Measurements from ENCODE around the gene PPM1H.
"Not testable (repeated sequence)": the region's sequence is repeated elsewhere in the genome, so short reads cannot be mapped to it uniquely, and the experiment has no call there.

PPM1H gene

GRCh38 chr12:62832027-62832426 is 102.9 kb downstream of the PPM1H start:
- no peak for FAIRE-seq

GRCh38 chr12:62827855-62828254 is 107.1 kb downstream of the PPM1H start:
- no peak for FAIRE-seq

DNA sequence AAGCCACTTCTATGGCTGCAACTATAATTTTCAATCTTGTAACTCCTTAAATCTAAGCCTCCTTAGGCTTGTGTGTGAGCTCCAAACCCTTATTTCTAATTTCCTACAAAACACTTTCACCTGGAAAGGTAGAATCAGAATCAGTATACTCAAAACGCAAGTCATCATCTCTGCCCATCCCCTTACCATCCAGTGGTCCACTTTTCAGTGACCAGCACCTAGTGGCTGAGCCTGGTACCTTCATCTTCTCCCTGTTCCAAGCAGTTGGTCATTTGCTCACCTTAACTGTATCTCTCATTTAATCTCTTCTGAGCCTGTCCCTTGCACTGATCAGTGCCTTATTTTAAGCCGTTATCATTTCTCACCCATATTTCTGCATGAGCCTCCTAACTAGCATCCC is 107.9 kb downstream of the PPM1H start:
- FAIRE-seq = no peak

- no peak for FAIRE-seq
Observed at GRCh38 chr12:62817556-62818271, 117.2 kb downstream of the PPM1H start.

GRCh38 chr12:62814243-62814642 is 120.7 kb downstream of the PPM1H start:
- FAIRE-seq = no peak

DNA sequence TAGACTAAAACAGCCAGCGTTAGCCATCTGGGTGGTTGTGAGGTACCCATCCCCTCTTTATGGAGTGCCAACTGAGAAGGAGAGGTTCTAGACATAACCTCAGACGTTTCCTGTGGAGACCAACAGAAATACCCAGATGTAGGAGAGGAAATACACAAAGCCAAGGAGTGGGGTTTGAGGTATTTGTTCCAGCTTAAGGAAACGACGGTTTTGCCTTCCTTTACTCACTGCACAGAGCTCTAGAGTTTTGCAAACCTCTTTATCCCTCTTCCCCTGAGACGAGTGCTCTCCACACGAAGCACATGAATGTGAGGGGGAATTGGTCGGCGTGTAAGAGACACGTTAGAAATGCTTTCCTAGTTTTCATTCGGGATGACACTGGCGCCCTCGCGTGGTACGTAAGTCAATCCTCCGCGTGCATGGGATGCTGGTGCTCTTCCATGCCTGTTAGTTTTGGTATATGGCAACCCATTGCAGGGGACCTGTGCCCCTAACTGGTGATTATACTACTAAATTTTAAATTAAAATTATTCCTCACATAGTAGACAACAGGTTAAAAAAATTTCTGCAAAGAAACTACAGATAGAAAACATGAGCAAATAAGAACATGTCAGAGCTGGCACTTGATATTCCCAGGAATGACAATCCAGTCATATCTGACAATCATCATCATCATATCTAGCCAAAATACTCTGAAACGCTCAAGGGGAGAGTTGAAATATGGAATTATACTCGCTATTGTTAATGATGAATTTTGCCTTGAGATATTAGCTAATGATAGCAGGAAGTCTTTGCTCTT is 121.7 kb downstream of the PPM1H start:
- peak; percentile 47 for FAIRE-seq

DNA sequence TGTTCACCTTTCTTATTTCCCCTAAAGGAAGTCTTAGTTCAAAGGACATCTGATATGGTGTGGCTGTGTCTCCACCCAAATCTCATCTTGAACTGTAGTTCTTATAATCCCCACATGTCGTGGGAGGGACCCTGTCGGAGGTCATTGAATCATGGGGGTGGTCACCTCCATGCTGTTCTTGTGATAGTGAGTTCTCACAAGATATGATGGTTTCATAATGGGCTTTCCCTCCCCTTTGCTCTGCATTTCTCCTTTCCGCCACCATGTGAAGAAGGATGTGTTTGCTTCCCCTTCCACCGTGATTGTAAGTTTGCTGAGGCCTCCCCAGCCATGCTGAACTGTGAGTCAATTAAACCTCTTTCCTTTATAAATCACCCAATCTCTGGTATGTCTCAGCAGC is 123.5 kb downstream of the PPM1H start:
- not testable (repeated sequence) for FAIRE-seq

DNA sequence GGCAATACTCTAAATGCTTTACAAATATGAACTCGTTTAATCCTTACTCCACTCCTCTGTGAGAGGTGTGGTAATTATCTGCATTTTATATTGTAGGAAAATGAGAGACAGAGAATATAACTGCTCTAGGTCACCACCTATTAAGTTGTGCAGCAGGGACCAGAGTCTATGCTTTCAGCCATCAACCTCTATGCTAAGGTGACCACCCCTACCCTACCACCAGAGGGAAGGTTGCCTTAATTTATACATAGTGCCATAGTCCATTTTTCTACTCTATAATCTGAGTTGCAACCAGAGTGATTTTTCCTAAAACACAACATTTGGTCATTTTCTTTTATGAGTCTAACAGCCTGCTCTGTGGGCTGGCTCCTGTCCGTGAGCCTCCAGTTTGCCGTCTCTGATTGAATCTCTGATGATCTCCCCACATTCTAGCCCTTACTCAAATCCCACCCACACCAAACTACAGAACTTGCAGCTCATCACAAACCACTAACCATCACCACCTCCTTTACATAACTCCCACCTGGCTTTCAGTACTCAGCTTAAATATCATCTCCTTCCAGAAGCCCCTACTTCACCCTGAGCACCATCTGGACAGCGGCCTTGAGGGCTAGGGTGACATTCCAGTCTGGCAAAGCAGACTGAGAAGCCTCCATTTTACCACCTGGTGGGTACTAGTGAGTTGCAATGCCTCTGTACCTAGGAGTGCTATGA is 126.6 kb downstream of the PPM1H start:
- FAIRE-seq = no peak

GRCh38 chr12:62806893-62807292 is 128.1 kb downstream of the PPM1H start:
- FAIRE-seq = no peak

DNA sequence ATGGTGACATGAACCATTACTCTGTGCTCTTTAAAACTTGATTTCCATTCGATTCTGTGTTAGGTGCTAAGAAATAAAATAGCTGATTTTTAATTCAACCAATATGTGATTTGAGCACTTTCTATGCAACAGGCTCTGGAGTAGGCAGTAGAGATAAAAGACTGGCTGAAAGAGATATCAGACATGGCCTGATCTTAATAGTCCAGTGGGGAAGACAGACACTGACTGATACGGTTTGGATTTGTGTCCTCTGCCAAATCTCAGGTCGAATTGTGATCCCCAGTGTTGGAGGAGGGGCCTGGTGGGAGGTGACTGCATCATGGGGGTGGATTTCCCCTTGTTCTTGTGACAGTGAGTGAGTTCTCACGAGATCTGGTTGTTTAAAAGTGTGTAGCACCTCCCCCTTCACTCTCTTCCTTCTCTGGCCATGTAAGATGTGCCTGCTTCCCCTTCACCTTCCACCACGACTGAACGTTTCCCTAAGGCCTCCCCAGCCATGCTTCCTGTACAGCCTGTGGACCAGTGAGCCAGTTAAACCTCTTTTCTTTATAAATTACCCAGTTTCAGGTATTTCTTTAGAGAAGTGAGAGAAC is 128.6 kb downstream of the PPM1H start:
- no peak for FAIRE-seq

GRCh38 chr12:62805517-62805916 is 129.4 kb downstream of the PPM1H start:
- no peak for FAIRE-seq

DNA sequence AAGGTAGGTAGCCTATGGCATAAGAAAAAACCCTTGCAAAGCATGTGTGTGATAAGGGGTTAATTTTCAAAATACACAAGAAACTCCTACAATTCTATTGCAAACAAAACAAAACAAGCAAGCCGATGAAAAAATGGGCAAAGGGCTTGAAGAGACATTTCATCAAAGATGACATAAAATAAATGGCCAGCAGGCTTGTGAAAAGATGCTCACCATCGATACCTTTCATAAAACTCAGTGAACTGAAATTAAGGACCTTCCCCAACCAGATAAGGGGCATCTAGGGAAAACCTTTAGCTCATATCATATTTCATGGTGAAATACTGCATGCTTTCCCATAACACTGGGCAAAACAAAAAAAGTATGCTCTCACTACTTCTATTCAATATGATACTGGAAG is 131.2 kb downstream of the PPM1H start:
- no peak for FAIRE-seq

DNA sequence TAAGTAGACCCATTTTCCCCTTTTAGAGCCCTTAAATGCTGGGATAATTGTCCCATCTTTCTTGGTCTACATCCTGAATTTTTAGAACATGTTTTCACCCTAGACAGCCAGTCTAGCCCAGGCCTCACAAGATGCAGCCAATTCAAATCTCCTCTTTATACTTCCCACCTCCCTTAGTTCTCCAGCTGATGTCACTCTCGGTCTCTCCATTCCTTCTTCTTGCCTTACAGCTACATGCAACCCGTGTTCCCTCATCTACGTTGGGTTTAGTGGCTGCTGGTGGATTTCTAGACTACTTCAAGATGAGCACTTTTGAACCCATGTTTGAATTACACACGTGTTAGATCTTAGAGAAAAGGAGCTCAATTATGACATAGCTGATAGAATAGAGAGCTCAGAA is 132.0 kb downstream of the PPM1H start:
- FAIRE-seq = no peak

DNA sequence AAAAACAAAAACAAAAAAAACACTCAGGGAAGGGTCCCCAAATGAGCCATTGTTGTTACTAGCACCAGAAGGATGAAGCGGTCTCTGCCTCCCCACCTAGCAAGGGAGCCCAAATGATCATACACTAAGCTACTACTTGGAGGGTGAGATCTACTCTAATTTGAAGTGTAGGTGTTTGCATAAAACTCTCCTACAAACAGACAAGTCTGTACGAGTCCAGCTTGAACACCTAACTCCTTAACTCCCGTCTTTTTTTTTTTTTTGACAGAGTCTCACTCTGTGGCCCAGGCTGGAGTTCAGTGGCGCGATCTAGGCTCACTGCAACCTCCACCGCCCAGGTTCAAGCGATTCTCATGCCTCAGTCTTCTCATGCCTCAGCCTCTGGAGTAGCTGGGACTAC is 132.6 kb downstream of the PPM1H start:
- no peak for FAIRE-seq

- no peak for FAIRE-seq
Observed at GRCh38 chr12:62801796-62802195, 133.2 kb downstream of the PPM1H start.

- FAIRE-seq = no peak
Observed at GRCh38 chr12:62800707-62801400, 134.1 kb downstream of the PPM1H start.

GRCh38 chr12:62799766-62800406 is 135.1 kb downstream of the PPM1H start:
- FAIRE-seq = no peak

- peak; percentile 83 for FAIRE-seq
Observed at GRCh38 chr12:62799126-62799736, 135.7 kb downstream of the PPM1H start.

GRCh38 chr12:62794218-62794583 is 140.7 kb downstream of the PPM1H start:
- no peak for FAIRE-seq

DNA sequence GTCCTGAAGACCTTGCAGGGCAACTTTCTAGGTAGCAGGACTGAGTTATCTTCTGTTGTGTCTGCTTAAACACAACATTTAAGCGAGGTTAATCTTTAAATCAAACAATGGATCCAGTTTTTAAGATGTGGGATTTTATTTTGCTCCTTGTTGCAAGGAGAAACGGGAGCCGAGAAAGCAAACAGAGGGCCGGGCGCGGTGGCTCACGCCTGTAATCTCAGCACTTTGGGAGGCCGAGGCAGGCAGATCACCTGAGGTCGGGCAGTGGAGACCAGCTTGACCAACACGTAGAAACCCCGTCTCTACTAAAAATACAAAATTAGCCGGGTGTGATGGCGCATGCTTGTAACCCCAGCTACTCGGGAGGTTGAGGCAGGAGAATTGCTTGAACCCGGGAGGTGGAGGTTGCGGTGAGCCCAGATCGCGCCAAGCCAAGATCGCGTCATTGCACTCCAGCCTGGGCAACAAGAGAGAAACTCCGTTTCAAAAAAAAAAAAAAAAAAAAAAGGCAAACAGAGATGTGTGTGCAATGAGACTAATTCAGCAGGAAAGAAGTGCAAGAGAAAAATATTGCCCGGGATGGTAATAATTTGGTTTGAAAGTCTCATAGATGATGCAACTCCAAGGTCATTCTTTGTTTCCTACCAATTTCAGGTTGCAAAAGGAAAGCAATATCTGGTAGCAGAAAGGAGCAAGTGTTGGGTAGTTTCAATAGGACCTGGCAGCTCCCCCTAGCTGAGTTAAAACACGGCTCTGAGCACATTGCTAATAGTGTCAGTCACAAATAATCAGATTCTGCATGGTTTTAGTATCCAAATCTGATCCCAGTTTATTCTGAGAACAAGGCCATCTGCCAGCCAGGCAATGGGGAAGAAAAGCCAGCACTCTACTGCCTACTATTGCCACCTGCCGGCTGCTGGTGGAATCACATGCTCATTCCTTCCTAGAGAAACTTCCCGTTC is 141.4 kb downstream of the PPM1H start:
- peak; percentile 96 for FAIRE-seq
